ENCODE results near the gene GJC1. TPM values are rescaled to one million over a fixed set of nuclear protein-coding genes. Genes with fewer than 3 reads are reported as not detected.
"Not testable (repeated sequence)": the region's sequence is repeated elsewhere in the genome, so short reads cannot be mapped to it uniquely, and the experiment has no call there.

Gene GJC1
- total and polyA plus RNA-seq, 5 experiments from 2014 or later = not detected

- peak in 3 of 10 donors; percentile 12 to 24 (median 19) for DNase-seq
- H3K36me3 Mint-ChIP-seq = no peaks in the 10 kb centered on the region
- no peak within 1 kb of the TSS for H3K27ac Mint-ChIP-seq
- H3K9me3 Mint-ChIP-seq = no peaks in the 10 kb centered on the region
- peaks cover 7 to 37% (median 27%) of the 10 kb centered on the region in 5 donors for H3K27me3 Mint-ChIP-seq
- peak within 1 kb of the TSS; percentile 43 to 84 (median 68) for H3K4me3 Mint-ChIP-seq
- peaks cover 0 to 2% (median under 1%) of the 10 kb centered on the region in 4 donors for H3K4me1 Mint-ChIP-seq
- peak; percentile 70 to 83 for ATAC-seq
- POLR2A ChIA-PET = no interaction called here
Observed at GRCh38 chr17:44758414-44759085, 71.5 kb downstream of the GJC1 start, which contains the start of gene ADAM11. ADAM11 (plus strand) TSS chr17:44758988; CDS start chr17:44759200, 212 bp downstream.

- peak overlapping the region; percentile 38 to 84 (median 68) for H3K4me3 Mint-ChIP-seq
- POLR2A ChIA-PET = no interaction called here
- H3K27ac Mint-ChIP-seq = no peak overlapping the region
- H3K9me3 Mint-ChIP-seq = no peaks in the 10 kb centered on the region
- ATAC-seq (no peak), DNase-seq (no peak)
- peaks cover 0 to 2% (median under 1%) of the 10 kb centered on the region in 4 donors for H3K4me1 Mint-ChIP-seq
- peaks cover 7 to 36% (median 27%) of the 10 kb centered on the region in 5 donors for H3K27me3 Mint-ChIP-seq
- H3K36me3 Mint-ChIP-seq = no peaks in the 10 kb centered on the region
Observed at GRCh38 chr17:44757918-44758413, 72.1 kb downstream of the GJC1 start.

GRCh38 chr17:44757045-44757917, 72.8 kb downstream of the GJC1 start:
- peak overlapping the region in 5 of 10 donors; percentile 38 to 84 (median 67) for H3K4me3 Mint-ChIP-seq

GRCh38 chr17:44755180-44755579, 74.9 kb downstream of the GJC1 start:
- DNase-seq, ATAC-seq, POLR2A ChIA-PET, H3K27ac Mint-ChIP-seq, H3K9me3 Mint-ChIP-seq, H3K4me1 Mint-ChIP-seq, H3K4me3 Mint-ChIP-seq, H3K36me3 Mint-ChIP-seq: not testable (repeated sequence)
- H3K27me3 Mint-ChIP-seq = peaks cover 0 to 18% (median 12%) of the 10 kb centered on the region in 5 donors

More at GRCh38 chr17:44757045-44757917, 72.8 kb downstream of the GJC1 start:
- H3K4me1 Mint-ChIP-seq = peaks cover 0 to 2% (median under 1%) of the 10 kb centered on the region in 4 donors
- H3K27me3 Mint-ChIP-seq = peaks cover 7 to 34% (median 23%) of the 10 kb centered on the region in 5 donors
- DNase-seq (no peak), ATAC-seq (no peak)
- H3K9me3 Mint-ChIP-seq = no peaks in the 10 kb centered on the region
- no peak overlapping the region for H3K27ac Mint-ChIP-seq
- no peaks in the 10 kb centered on the region for H3K36me3 Mint-ChIP-seq
- POLR2A ChIA-PET = no interaction called here

- H3K9me3 Mint-ChIP-seq = no peaks in the 10 kb centered on the region
- H3K27me3 Mint-ChIP-seq = peaks cover 0 to 16% (median 12%) of the 10 kb centered on the region in 5 donors
- H3K4me1 Mint-ChIP-seq = peaks cover 0 to 2% (median 0%) of the 10 kb centered on the region in 4 donors
- peak overlapping the region in 1 of 10 donors; percentile 26 for H3K4me3 Mint-ChIP-seq
- ATAC-seq = no peak
- peaks cover 0 to 3% (median 0%) of the 10 kb centered on the region in 3 donors for H3K36me3 Mint-ChIP-seq
- DNase-seq = no peak
- POLR2A ChIA-PET = no interaction called here
- no peak overlapping the region for H3K27ac Mint-ChIP-seq
Observed at GRCh38 chr17:44754276-44754675, 75.8 kb downstream of the GJC1 start.

- Mint-ChIP-seq H3K4me3 (no peak overlapping the region), H3K9me3 (no peaks in the 10 kb centered on the region), H3K36me3 (peaks cover 0 to 3% (median 0%) of the 10 kb centered on the region in 3 donors), H3K27ac (no peak overlapping the region), H3K27me3 (peaks cover 0 to 14% (median 11%) of the 10 kb centered on the region in 5 donors), H3K4me1 (peaks cover 0 to 2% (median 0%) of the 10 kb centered on the region in 4 donors)
- DNase-seq (no peak), ATAC-seq (no peak)
- POLR2A ChIA-PET = no interaction called here
Observed at GRCh38 chr17:44752953-44753861, 76.9 kb downstream of the GJC1 start.

GRCh38 chr17:44751806-44752205, 78.3 kb downstream of the GJC1 start:
- H3K36me3 Mint-ChIP-seq = peaks cover 0 to 5% (median 2%) of the 10 kb centered on the region in 3 donors
- POLR2A ChIA-PET = no interaction called here
- H3K27me3 Mint-ChIP-seq = peaks cover 0 to 3% (median 0%) of the 10 kb centered on the region in 5 donors
- ATAC-seq (no peak), DNase-seq (no peak)
- H3K9me3 Mint-ChIP-seq = no peaks in the 10 kb centered on the region
- H3K4me3 Mint-ChIP-seq = no peak overlapping the region
- H3K27ac Mint-ChIP-seq = peak overlapping the region in 2 of 10 donors; percentile 23 to 59
- H3K4me1 Mint-ChIP-seq = no peaks in the 10 kb centered on the region

GRCh38 chr17:44751331-44751730, 78.8 kb downstream of the GJC1 start:
- no peaks in the 10 kb centered on the region for H3K9me3 Mint-ChIP-seq
- POLR2A ChIA-PET = no interaction called here
- DNase-seq (no peak), ATAC-seq (no peak)
- no peaks in the 10 kb centered on the region for H3K4me1 Mint-ChIP-seq
- peaks cover 0 to 5% (median 2%) of the 10 kb centered on the region in 3 donors for H3K36me3 Mint-ChIP-seq
- no peak overlapping the region for H3K4me3 Mint-ChIP-seq
- no peak overlapping the region for H3K27ac Mint-ChIP-seq
- H3K27me3 Mint-ChIP-seq = peaks cover 0 to 3% (median 0%) of the 10 kb centered on the region in 5 donors

- no peak overlapping the region for H3K4me3 Mint-ChIP-seq
- DNase-seq = no peak
- POLR2A ChIA-PET = no interaction called here
- peaks cover 0 to 5% (median 2%) of the 10 kb centered on the region in 3 donors for H3K36me3 Mint-ChIP-seq
- peaks cover 0 to 3% (median 0%) of the 10 kb centered on the region in 5 donors for H3K27me3 Mint-ChIP-seq
- H3K9me3 Mint-ChIP-seq = no peaks in the 10 kb centered on the region
- H3K4me1 Mint-ChIP-seq = no peaks in the 10 kb centered on the region
- no peak for ATAC-seq
- H3K27ac Mint-ChIP-seq = no peak overlapping the region
Observed at GRCh38 chr17:44749980-44750318, 80.1 kb downstream of the GJC1 start.

- Mint-ChIP-seq H3K27ac (no peak overlapping the region), H3K27me3 (peaks cover 0 to 3% (median 0%) of the 10 kb centered on the region in 5 donors), H3K4me1 (no peaks in the 10 kb centered on the region), H3K36me3 (peaks cover 0 to 5% (median 2%) of the 10 kb centered on the region in 3 donors), H3K4me3 (no peak overlapping the region), H3K9me3 (no peaks in the 10 kb centered on the region)
- DNase-seq = no peak
- POLR2A ChIA-PET = no interaction called here
- ATAC-seq = no peak
Observed at GRCh38 chr17:44749076-44749979, 80.8 kb downstream of the GJC1 start.

All from naive thymus-derived CD8-positive, alpha-beta T cell (primary cell).